HepG2 (cell line): Measurements from ENCODE around the gene SPRED2. TPM values are rescaled to one million over a fixed set of nuclear protein-coding genes. Genes with fewer than 3 reads are reported as not detected.

ENCODE experiments used
- KAT7 ChIP-seq: IDR thresholded peaks from 2 replicates; pipeline ENCODE4 v1.6.1; 2018; ENCODE audit warnings: borderline replicate concordance, missing compliant biosample characterization
- MIER3 ChIP-seq: IDR thresholded peaks from 2 replicates; pipeline ENCODE4 v1.6.1; 2016; ENCODE audit warnings: missing compliant biosample characterization, borderline replicate concordance
- MYC ChIP-seq: sonication (generic); formaldehyde crosslinking; IDR thresholded peaks from 2 replicates; pipeline ENCODE4 v1.9.0; 2021; ENCODE audit warnings: missing genetic modification reagents, borderline replicate concordance
- SALL1 ChIP-seq: sonication (generic); formaldehyde crosslinking; IDR thresholded peaks from 2 replicates; pipeline ENCODE4 v1.8.0; 2022; ENCODE audit warnings: mild to moderate bottlenecking, missing genetic modification reagents
- ZNF138 ChIP-seq: sonication (generic); formaldehyde crosslinking; IDR thresholded peaks from 2 replicates; pipeline ENCODE4 v1.5.0; 2020; ENCODE audit warnings: mild to moderate bottlenecking, low read depth, missing genetic modification reagents
- ZNF431 ChIP-seq: sonication (generic); formaldehyde crosslinking; IDR thresholded peaks from 2 replicates; pipeline ENCODE4 v1.9.0; 2022; ENCODE audit warnings: missing genetic modification reagents, low read depth, mild to moderate bottlenecking, borderline replicate concordance
- ZNF564 ChIP-seq: sonication (generic); formaldehyde crosslinking; IDR thresholded peaks from 2 replicates; pipeline ENCODE4 v1.8.1; 2023; ENCODE audit warnings: mild to moderate bottlenecking, missing genetic modification reagents
- ZNF616 ChIP-seq: sonication (generic); formaldehyde crosslinking; IDR thresholded peaks from 2 replicates; pipeline ENCODE4 v1.5.0; 2020; ENCODE audit warnings: low read depth, mild to moderate bottlenecking, missing genetic modification reagents
- polyA plus RNA-seq, 8 experiments: library from polyadenylated mRNA; depleted of rRNA in 3 of 8; stranded (reverse) in 7 of 8; unstranded in 1 of 8; fragments of >200 nt; fragmentation: Illumina TruSeq in 4 of 8; extraction: Trizol in 4 of 8; gene quantifications; 2 replicates each; pipeline versions ENCODE4 v1.2.1 to v1.2.3, GENCODE V29; 2011 to 2016; ENCODE audit warnings: low read depth in 4 of 8, missing spikeins in 1 of 8, mixed read lengths in 1 of 8; ENCODE audit not compliant: insufficient read depth in 1 of 8
- total RNA-seq, 5 experiments: library from RNA; depleted of rRNA; stranded (reverse); fragments of >200 nt; fragmentation: Illumina TruSeq; extraction: Trizol; gene quantifications; 2 replicates each; pipeline ENCODE4 v1.2.3, GENCODE V29; 2016; ENCODE audit warnings: low read depth in 1 of 5
- TF ChIP-seq, protein P1 (sequence below): IDR thresholded peaks from 2 replicates; pipeline ENCODE4 v1.6.1; 2016
- TF ChIP-seq, protein P2 (sequence below): IDR thresholded peaks from 2 replicates; pipeline ENCODE4 v1.6.1; 2016; ENCODE audit warnings: missing compliant biosample characterization, missing genetic modification reagents, borderline replicate concordance
- TF ChIP-seq, protein P3 (sequence below): sonication (generic); formaldehyde crosslinking; IDR thresholded peaks from 2 replicates; pipeline ENCODE4 v1.4.0; 2020; ENCODE audit warnings: missing genetic modification reagents
- TF ChIP-seq, protein P4 (sequence below): sonication (generic); formaldehyde crosslinking; IDR thresholded peaks from 2 replicates; pipeline ENCODE4 v1.4.0; 2020; ENCODE audit warnings: mild to moderate bottlenecking, missing genetic modification reagents
- TF ChIP-seq, protein P5 (sequence below): sonication (generic); formaldehyde crosslinking; conservative IDR thresholded peaks from 2 replicates; pipeline ENCODE4 v1.4.0; 2020; ENCODE audit warnings: missing genetic modification reagents
- TF ChIP-seq, protein P6 (sequence below): sonication (generic); formaldehyde crosslinking; IDR thresholded peaks from 2 replicates; pipeline ENCODE4 v1.8.0; 2023; ENCODE audit warnings: mild to moderate bottlenecking, missing genetic modification reagents

The SPRED2 gene
- total and polyA plus RNA-seq, 2 of the 13 experiments (the other 11 are each of a cell fraction or from before 2014, with no cell fraction given), result 13.0 to 37.0 TPM

DNA sequence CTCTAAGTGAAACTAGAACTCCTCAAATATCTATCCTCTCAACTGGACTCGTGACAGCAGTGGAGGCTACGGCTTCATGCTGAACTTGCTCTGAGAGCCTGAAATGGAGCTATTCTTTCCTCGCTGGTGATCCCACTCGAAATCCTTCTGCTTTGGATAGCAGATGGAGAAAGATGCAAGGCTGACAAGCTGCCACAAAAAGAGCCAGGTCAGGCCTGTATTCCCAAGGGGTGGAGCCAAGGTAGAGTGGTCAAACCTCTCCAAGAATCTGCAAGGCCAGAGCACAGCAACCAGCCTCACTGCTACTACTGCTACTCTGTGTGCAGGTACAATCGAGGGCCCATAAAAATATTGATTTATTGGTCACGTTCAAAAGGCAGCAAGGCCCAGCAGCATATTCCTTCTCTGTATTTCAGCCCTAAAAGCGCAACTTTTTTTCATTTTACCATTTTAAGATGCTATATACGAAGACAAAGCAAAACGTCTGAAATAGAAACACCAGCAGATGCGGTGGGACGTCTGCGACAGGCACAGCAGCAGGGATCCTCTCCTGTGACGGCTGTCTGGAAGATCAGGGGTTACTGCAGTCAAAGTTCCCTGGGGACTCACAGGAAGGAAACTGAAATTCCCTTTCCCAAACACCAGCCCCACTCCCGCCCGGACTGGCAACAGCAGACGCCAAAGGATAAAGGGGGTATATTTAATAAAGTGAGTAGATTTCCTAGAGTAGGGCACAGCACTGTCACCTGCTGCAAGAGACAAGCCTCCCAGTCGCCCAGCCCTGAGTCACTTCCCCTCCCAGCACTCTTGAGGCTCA, 2.4 kb downstream of the SPRED2 start (continued):
- TF ChIP-seq, protein P1, sequence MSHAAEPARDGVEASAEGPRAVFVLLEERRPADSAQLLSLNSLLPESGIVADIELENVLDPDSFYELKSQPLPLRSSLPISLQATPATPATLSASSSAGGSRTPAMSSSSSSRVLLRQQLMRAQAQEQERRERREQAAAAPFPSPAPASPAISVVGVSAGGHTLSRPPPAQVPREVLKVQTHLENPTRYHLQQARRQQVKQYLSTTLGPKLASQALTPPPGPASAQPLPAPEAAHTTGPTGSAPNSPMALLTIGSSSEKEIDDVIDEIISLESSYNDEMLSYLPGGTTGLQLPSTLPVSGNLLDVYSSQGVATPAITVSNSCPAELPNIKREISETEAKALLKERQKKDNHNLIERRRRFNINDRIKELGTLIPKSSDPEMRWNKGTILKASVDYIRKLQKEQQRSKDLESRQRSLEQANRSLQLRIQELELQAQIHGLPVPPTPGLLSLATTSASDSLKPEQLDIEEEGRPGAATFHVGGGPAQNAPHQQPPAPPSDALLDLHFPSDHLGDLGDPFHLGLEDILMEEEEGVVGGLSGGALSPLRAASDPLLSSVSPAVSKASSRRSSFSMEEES (CRISPR knock-in tag), result no peak
- TF ChIP-seq ZNF564 (CRISPR knock-in tag) (no peak), SALL1 (CRISPR knock-in tag) (no peak), ZNF431 (CRISPR knock-in tag) (no peak), ZNF138 (CRISPR knock-in tag) (0 out of 2 replicates have a peak, but pooled peaks have one; percentile 27), MIER3 (CRISPR knock-in tag) (no peak), MYC (CRISPR knock-in tag) (no peak), KAT7 (CRISPR knock-in tag) (0 out of 2 replicates have a peak, but pooled peaks have one; percentile 31), ZNF616 (CRISPR knock-in tag) (0 out of 2 replicates have a peak, but pooled peaks have one; percentile 35)
- TF ChIP-seq, protein P2, sequence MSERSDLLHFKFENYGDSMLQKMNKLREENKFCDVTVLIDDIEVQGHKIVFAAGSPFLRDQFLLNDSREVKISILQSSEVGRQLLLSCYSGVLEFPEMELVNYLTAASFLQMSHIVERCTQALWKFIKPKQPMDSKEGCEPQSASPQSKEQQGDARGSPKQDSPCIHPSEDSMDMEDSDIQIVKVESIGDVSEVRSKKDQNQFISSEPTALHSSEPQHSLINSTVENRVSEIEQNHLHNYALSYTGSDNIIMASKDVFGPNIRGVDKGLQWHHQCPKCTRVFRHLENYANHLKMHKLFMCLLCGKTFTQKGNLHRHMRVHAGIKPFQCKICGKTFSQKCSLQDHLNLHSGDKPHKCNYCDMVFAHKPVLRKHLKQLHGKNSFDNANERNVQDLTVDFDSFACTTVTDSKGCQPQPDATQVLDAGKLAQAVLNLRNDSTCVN (CRISPR knock-in tag), result no peak
- TF ChIP-seq, protein P3, sequence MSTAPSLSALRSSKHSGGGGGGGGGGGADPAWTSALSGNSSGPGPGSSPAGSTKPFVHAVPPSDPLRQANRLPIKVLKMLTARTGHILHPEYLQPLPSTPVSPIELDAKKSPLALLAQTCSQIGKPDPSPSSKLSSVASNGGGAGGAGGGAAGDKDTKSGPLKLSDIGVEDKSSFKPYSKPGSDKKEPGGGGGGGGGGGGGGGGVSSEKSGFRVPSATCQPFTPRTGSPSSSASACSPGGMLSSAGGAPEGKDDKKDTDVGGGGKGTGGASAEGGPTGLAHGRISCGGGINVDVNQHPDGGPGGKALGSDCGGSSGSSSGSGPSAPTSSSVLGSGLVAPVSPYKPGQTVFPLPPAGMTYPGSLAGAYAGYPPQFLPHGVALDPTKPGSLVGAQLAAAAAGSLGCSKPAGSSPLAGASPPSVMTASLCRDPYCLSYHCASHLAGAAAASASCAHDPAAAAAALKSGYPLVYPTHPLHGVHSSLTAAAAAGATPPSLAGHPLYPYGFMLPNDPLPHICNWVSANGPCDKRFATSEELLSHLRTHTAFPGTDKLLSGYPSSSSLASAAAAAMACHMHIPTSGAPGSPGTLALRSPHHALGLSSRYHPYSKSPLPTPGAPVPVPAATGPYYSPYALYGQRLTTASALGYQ, result peak; percentile 15; the same call in 1 of the 2 replicates
- TF ChIP-seq, protein P4, sequence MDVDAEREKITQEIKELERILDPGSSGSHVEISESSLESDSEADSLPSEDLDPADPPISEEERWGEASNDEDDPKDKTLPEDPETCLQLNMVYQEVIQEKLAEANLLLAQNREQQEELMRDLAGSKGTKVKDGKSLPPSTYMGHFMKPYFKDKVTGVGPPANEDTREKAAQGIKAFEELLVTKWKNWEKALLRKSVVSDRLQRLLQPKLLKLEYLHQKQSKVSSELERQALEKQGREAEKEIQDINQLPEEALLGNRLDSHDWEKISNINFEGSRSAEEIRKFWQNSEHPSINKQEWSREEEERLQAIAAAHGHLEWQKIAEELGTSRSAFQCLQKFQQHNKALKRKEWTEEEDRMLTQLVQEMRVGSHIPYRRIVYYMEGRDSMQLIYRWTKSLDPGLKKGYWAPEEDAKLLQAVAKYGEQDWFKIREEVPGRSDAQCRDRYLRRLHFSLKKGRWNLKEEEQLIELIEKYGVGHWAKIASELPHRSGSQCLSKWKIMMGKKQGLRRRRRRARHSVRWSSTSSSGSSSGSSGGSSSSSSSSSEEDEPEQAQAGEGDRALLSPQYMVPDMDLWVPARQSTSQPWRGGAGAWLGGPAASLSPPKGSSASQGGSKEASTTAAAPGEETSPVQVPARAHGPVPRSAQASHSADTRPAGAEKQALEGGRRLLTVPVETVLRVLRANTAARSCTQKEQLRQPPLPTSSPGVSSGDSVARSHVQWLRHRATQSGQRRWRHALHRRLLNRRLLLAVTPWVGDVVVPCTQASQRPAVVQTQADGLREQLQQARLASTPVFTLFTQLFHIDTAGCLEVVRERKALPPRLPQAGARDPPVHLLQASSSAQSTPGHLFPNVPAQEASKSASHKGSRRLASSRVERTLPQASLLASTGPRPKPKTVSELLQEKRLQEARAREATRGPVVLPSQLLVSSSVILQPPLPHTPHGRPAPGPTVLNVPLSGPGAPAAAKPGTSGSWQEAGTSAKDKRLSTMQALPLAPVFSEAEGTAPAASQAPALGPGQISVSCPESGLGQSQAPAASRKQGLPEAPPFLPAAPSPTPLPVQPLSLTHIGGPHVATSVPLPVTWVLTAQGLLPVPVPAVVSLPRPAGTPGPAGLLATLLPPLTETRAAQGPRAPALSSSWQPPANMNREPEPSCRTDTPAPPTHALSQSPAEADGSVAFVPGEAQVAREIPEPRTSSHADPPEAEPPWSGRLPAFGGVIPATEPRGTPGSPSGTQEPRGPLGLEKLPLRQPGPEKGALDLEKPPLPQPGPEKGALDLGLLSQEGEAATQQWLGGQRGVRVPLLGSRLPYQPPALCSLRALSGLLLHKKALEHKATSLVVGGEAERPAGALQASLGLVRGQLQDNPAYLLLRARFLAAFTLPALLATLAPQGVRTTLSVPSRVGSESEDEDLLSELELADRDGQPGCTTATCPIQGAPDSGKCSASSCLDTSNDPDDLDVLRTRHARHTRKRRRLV (CRISPR knock-in tag), result peak; percentile 63; the same call in 1 of the 2 replicates
- TF ChIP-seq, protein P5, sequence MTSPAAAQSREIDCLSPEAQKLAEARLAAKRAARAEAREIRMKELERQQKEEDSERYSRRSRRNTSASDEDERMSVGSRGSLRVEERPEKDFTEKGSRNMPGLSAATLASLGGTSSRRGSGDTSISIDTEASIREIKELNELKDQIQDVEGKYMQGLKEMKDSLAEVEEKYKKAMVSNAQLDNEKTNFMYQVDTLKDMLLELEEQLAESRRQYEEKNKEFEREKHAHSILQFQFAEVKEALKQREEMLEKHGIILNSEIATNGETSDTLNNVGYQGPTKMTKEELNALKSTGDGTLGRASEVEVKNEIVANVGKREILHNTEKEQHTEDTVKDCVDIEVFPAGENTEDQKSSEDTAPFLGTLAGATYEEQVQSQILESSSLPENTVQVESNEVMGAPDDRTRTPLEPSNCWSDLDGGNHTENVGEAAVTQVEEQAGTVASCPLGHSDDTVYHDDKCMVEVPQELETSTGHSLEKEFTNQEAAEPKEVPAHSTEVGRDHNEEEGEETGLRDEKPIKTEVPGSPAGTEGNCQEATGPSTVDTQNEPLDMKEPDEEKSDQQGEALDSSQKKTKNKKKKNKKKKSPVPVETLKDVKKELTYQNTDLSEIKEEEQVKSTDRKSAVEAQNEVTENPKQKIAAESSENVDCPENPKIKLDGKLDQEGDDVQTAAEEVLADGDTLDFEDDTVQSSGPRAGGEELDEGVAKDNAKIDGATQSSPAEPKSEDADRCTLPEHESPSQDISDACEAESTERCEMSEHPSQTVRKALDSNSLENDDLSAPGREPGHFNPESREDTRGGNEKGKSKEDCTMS (CRISPR knock-in tag), result no peak
- TF ChIP-seq, protein P6, sequence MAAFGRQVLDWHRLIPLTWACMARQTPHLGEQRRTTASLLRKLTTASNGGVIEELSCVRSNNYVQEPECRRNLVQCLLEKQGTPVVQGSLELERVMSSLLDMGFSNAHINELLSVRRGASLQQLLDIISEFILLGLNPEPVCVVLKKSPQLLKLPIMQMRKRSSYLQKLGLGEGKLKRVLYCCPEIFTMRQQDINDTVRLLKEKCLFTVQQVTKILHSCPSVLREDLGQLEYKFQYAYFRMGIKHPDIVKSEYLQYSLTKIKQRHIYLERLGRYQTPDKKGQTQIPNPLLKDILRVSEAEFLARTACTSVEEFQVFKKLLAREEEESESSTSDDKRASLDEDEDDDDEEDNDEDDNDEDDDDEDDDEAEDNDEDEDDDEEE (CRISPR knock-in tag), result no peak
